ENCODE data around the gene GLRX5.

Gene GLRX5

DNA sequence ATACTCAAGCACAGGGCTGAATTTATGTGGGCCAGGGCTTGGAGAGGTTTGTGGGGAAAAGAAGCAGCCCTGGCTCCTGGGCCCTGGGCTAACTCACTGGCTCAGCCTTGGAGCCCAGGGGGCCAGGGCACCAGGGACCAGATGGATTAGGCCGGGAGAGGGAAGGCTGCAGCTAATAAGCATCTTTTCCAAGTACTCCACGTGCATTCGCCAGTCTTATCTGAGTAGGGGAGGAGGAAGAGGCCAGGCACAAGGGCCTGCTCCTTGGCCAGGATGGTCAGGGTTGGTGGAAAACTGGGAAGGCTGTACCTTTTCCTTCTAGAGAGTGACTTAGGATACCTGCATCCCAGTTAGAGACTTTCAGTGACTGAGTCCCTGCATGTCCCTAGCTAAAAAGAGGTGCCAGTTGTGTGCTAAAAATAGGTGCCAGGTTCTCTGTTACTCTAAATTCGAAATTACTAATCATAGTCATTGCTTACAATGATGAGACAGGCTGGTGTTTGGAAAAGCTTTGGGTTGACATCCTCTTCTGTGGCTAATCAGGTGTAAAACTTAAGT, 1.3 kb downstream of the GLRX5 start:
- H3K9me3 ChIP-seq (ENCODE audit: control insufficient read depth, low read length): no peaks in the 10 kb centered on the region
- H3K4ac ChIP-seq (ENCODE audit: low read depth in 1 of 2, low read length in 2 of 2): peak overlapping the region in 1 of 2 experiments; percentile 67
- H2BK5ac ChIP-seq (ENCODE audit: low read depth, low read length, poor library complexity, severe bottlenecking): no peak overlapping the region
- H3K18ac ChIP-seq (ENCODE audit: low read depth in 1 of 2, low read length in 2 of 2): no peak overlapping the region
- H4K8ac ChIP-seq (ENCODE audit: low read length): peak overlapping the region; percentile 14
- H3K4me1 ChIP-seq (ENCODE audit: control insufficient read depth, insufficient read depth, low read depth, low read length): peaks cover 12% of the 10 kb centered on the region
- H3K79me1 ChIP-seq (replicated peaks; ENCODE audit: low read length, poor library complexity, severe bottlenecking): peaks cover 12% of the 10 kb centered on the region
- peak overlapping the region in 1 of 2 experiments; percentile 57 for H3K23ac ChIP-seq (ENCODE audit: low read length in 2 of 2)
- no peak overlapping the region for H3K27ac ChIP-seq (ENCODE audit: low read length, poor library complexity, severe bottlenecking)
- no peak overlapping the region for H2AK5ac ChIP-seq (ENCODE audit: low read length, severe bottlenecking)
- WGBS: 38% methylated on average over 4 of the region's 4 CpGs
- H2BK12ac ChIP-seq (ENCODE audit: low read length in 2 of 2): peak overlapping the region in 1 of 2 experiments; percentile 31
- no peaks in the 10 kb centered on the region for H3K27me3 ChIP-seq (ENCODE audit: control insufficient read depth in 1 of 2, insufficient read depth in 1 of 2, low read length in 2 of 2)
- H3K4me3 ChIP-seq (ENCODE audit: insufficient read depth in 1 of 2, low read depth in 1 of 2, low read length in 2 of 2): peak overlapping the region; percentile 85 to 93
- H2BK120ac ChIP-seq (ENCODE audit: low read depth, low read length): no peak overlapping the region
- no peak overlapping the region for H2BK15ac ChIP-seq (ENCODE audit: low read depth, poor library complexity, severe bottlenecking)
- peaks cover 0 to 5% of the 10 kb centered on the region in 2 experiments for H3K36me3 ChIP-seq (ENCODE audit: control insufficient read depth in 1 of 2, insufficient read depth in 2 of 2, low read depth in 1 of 2, low read length in 2 of 2)
- H3K9ac ChIP-seq (ENCODE audit: low read length): peak overlapping the region; percentile 94
- H2AFZ ChIP-seq (ENCODE audit: low read depth, low read length): no peak overlapping the region
- H3K14ac ChIP-seq (ENCODE audit: low read length in 2 of 2): peak overlapping the region in 1 of 2 experiments; percentile 80
- H3K4me2 ChIP-seq (ENCODE audit: low read length, poor library complexity, severe bottlenecking): peak overlapping the region; percentile 91
- no peak for DNase-seq
- H4K91ac ChIP-seq (ENCODE audit: low read length): no peak overlapping the region

DNA sequence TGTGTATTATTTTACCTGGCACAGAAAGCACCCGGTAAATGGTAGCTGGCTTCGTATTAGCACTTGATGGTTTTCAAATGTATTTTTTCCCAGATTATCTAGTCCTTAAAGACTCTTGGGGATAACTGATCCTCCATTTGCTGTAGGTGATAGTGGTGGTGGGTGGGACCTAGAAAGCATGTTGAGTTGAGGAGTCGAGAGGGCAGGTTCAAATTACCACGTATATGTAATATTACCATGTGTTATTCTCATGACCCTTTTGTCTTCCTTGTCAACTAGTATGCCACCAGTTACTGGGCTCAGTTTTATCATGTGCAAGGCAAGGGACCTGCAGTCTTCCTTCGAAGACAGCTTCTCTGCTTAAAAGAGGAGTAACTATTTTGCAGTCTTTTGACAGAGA, 1.8 kb downstream of the GLRX5 start:
- Histone ChIP-seq H3K36me3 (ENCODE audit: control insufficient read depth in 1 of 2, insufficient read depth in 2 of 2, low read depth in 1 of 2, low read length in 2 of 2) (peaks cover 0 to 5% of the 10 kb centered on the region in 2 experiments), H3K4me2 (ENCODE audit: low read length, poor library complexity, severe bottlenecking) (no peak overlapping the region), H3K79me1 (replicated peaks; ENCODE audit: low read length, poor library complexity, severe bottlenecking) (peaks cover 12% of the 10 kb centered on the region), H3K14ac (ENCODE audit: low read length in 2 of 2) (no peak overlapping the region), H3K27me3 (ENCODE audit: control insufficient read depth in 1 of 2, insufficient read depth in 1 of 2, low read length in 2 of 2) (no peaks in the 10 kb centered on the region), H3K9ac (ENCODE audit: low read length) (peak overlapping the region; percentile 94), H2BK12ac (ENCODE audit: low read length in 2 of 2) (no peak overlapping the region), H2AK5ac (ENCODE audit: low read length, severe bottlenecking) (no peak overlapping the region), H3K4me1 (ENCODE audit: control insufficient read depth, insufficient read depth, low read depth, low read length) (peaks cover 12% of the 10 kb centered on the region), H3K27ac (ENCODE audit: low read length, poor library complexity, severe bottlenecking) (no peak overlapping the region), H2BK120ac (ENCODE audit: low read depth, low read length) (no peak overlapping the region), H4K91ac (ENCODE audit: low read length) (no peak overlapping the region), H3K9me3 (ENCODE audit: control insufficient read depth, low read length) (no peaks in the 10 kb centered on the region), H2BK15ac (ENCODE audit: low read depth, poor library complexity, severe bottlenecking) (no peak overlapping the region), H3K4ac (ENCODE audit: low read depth in 1 of 2, low read length in 2 of 2) (no peak overlapping the region), H2AFZ (ENCODE audit: low read depth, low read length) (no peak overlapping the region), H4K8ac (ENCODE audit: low read length) (no peak overlapping the region), H3K23ac (ENCODE audit: low read length in 2 of 2) (no peak overlapping the region), H2BK5ac (ENCODE audit: low read depth, low read length, poor library complexity, severe bottlenecking) (no peak overlapping the region), H3K4me3 (ENCODE audit: insufficient read depth in 1 of 2, low read depth in 1 of 2, low read length in 2 of 2) (peak overlapping the region in 1 of 2 experiments; percentile 85), H3K18ac (ENCODE audit: low read depth in 1 of 2, low read length in 2 of 2) (no peak overlapping the region)
- WGBS: 98% methylated on average over 3 of the region's 5 CpGs
- DNase-seq: no peak

DNA sequence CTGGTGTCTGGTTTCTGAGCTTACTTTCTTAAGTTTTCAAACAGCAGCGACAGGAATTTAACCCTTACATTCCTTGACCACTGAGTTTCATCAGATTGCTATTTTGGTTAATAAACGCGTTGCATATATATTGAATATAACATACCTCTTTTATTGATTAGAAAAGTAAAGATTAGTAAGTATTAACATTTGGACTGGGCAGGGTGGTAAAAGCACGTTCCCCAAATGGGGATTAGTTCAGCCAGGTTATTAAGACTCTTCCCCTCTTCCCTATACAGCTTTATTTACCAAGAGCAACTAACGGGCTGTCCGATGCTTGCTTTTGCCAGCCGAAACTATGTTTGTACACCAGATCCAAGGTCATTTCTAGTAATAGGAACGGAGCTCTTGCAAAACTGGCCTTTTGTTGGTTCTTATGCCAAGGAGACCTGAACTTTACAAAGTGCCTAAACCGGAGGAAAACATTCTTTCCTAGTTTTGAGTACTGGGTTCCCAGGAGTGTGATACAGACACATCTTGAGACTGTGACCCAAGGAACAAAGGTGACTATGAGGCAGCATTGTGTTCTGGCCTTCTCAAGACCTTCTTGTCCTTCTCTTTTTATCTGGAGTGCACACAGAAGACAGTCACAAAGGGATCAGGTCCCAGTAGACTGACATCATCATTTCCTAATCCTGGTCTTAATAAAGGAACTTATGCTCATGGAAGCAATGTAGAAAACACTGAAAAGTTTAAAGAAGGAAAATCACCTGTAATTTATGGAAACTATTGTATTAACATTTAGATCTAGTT, 2.6 kb downstream of the GLRX5 start:
- H4K8ac ChIP-seq (ENCODE audit: low read length): no peak overlapping the region
- no peak overlapping the region for H3K4ac ChIP-seq (ENCODE audit: low read depth in 1 of 2, low read length in 2 of 2)
- H3K23ac ChIP-seq (ENCODE audit: low read length in 2 of 2): no peak overlapping the region
- no peak overlapping the region for H2BK12ac ChIP-seq (ENCODE audit: low read length in 2 of 2)
- H3K79me1 ChIP-seq (replicated peaks; ENCODE audit: low read length, poor library complexity, severe bottlenecking): peaks cover 13% of the 10 kb centered on the region
- no peak overlapping the region for H2BK15ac ChIP-seq (ENCODE audit: low read depth, poor library complexity, severe bottlenecking)
- peak overlapping the region in 1 of 2 experiments; percentile 85 for H3K4me3 ChIP-seq (ENCODE audit: insufficient read depth in 1 of 2, low read depth in 1 of 2, low read length in 2 of 2)
- peaks cover 0 to 2% of the 10 kb centered on the region in 2 experiments for H3K36me3 ChIP-seq (ENCODE audit: control insufficient read depth in 1 of 2, insufficient read depth in 2 of 2, low read depth in 1 of 2, low read length in 2 of 2)
- no peak overlapping the region for H2BK120ac ChIP-seq (ENCODE audit: low read depth, low read length)
- WGBS: 95% methylated on average over 7 of the region's 9 CpGs
- H4K91ac ChIP-seq (ENCODE audit: low read length): no peak overlapping the region
- no peak overlapping the region for H2BK5ac ChIP-seq (ENCODE audit: low read depth, low read length, poor library complexity, severe bottlenecking)
- H3K9me3 ChIP-seq (ENCODE audit: control insufficient read depth, low read length): no peaks in the 10 kb centered on the region
- H3K4me2 ChIP-seq (ENCODE audit: low read length, poor library complexity, severe bottlenecking): no peak overlapping the region
- H3K9ac ChIP-seq (ENCODE audit: low read length): peak overlapping the region; percentile 94
- H2AFZ ChIP-seq (ENCODE audit: low read depth, low read length): no peak overlapping the region
- no peak overlapping the region for H3K27ac ChIP-seq (ENCODE audit: low read length, poor library complexity, severe bottlenecking)
- H3K27me3 ChIP-seq (ENCODE audit: control insufficient read depth in 1 of 2, insufficient read depth in 1 of 2, low read length in 2 of 2): no peaks in the 10 kb centered on the region
- H3K18ac ChIP-seq (ENCODE audit: low read depth in 1 of 2, low read length in 2 of 2): no peak overlapping the region
- no peak overlapping the region for H3K14ac ChIP-seq (ENCODE audit: low read length in 2 of 2)
- DNase-seq: no peak
- H3K4me1 ChIP-seq (ENCODE audit: control insufficient read depth, insufficient read depth, low read depth, low read length): peaks cover 12% of the 10 kb centered on the region
- no peak overlapping the region for H2AK5ac ChIP-seq (ENCODE audit: low read length, severe bottlenecking)

DNA sequence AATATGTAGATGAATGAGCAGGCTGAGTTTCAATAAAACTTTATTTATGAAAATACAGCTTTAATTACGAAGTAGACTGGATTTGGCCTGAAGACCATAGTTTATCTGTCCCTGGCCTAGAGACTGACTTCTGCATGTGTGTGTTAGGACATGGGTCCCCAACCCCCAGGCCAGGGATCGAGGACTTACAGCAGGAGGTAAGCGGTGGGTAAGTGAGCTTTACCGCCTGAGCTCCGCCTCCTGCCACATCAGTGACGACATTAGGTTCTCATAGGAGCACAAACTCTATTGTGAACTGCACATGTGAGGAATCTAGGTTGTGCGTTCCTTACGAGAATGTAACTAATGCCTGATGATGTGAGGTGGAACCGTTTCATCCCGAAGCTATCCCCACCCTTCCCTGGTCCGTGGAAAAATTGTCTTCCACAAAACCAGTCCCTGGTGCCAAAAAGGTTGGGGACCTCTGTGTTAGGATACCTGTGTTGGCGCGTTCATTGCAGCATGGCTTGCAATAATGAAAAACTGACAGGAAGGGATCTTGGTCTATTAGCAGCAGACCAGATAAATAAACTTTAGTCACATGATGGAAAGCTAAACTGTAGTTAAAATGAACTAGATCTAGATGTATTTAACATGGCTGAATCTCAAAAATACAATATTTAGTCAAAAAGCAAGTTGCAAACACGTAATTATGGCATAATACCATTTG, 4.1 kb downstream of the GLRX5 start:
- WGBS: 95% methylated on average over 13 of the region's 14 CpGs
- Histone ChIP-seq H2AFZ (ENCODE audit: low read depth, low read length) (no peak overlapping the region), H3K79me1 (replicated peaks; ENCODE audit: low read length, poor library complexity, severe bottlenecking) (peaks cover 23% of the 10 kb centered on the region), H4K8ac (ENCODE audit: low read length) (peak overlapping the region; percentile 16), H3K4me1 (ENCODE audit: control insufficient read depth, insufficient read depth, low read depth, low read length) (peaks cover 7% of the 10 kb centered on the region), H3K14ac (ENCODE audit: low read length in 2 of 2) (no peak overlapping the region), H3K4ac (ENCODE audit: low read depth in 1 of 2, low read length in 2 of 2) (no peak overlapping the region), H3K27me3 (ENCODE audit: control insufficient read depth in 1 of 2, insufficient read depth in 1 of 2, low read length in 2 of 2) (no peaks in the 10 kb centered on the region), H2BK5ac (ENCODE audit: low read depth, low read length, poor library complexity, severe bottlenecking) (no peak overlapping the region), H2BK120ac (ENCODE audit: low read depth, low read length) (no peak overlapping the region), H2BK12ac (ENCODE audit: low read length in 2 of 2) (no peak overlapping the region), H3K36me3 (ENCODE audit: control insufficient read depth in 1 of 2, insufficient read depth in 2 of 2, low read depth in 1 of 2, low read length in 2 of 2) (peaks cover 2 to 4% of the 10 kb centered on the region in 2 experiments), H2BK15ac (ENCODE audit: low read depth, poor library complexity, severe bottlenecking) (no peak overlapping the region), H3K27ac (ENCODE audit: low read length, poor library complexity, severe bottlenecking) (no peak overlapping the region), H3K23ac (ENCODE audit: low read length in 2 of 2) (no peak overlapping the region), H2AK5ac (ENCODE audit: low read length, severe bottlenecking) (no peak overlapping the region), H3K9me3 (ENCODE audit: control insufficient read depth, low read length) (peaks cover under 1% of the 10 kb centered on the region), H3K4me3 (ENCODE audit: insufficient read depth in 1 of 2, low read depth in 1 of 2, low read length in 2 of 2) (no peak overlapping the region), H4K91ac (ENCODE audit: low read length) (no peak overlapping the region), H3K4me2 (ENCODE audit: low read length, poor library complexity, severe bottlenecking) (no peak overlapping the region), H3K18ac (ENCODE audit: low read depth in 1 of 2, low read length in 2 of 2) (no peak overlapping the region), H3K9ac (ENCODE audit: low read length) (no peak overlapping the region)
- DNase-seq: no peak

Measured in mesenchymal stem cell (in vitro differentiated cells and primary cell).